Hematopoietic multipotent progenitor cell treated with erythropoietin and hydrocortisone succinate and interleukin-3 and kit ligand, for 17 days (in vitro differentiated cells): ENCODE data around the gene TAS2R41.
"Not testable (repeated sequence)": the region's sequence is repeated elsewhere in the genome, so short reads cannot be mapped to it uniquely, and the experiment has no call there.

Experiments
- DNase-seq: peaks from one replicate; pipeline ENCODE4 v3.0.0-alpha.2; 2015; ENCODE audit warnings: low spot score

TAS2R41 gene

GRCh38 chr7:143456992-143457793 is 20.5 kb upstream of the TAS2R41 start:
- DNase-seq, result no peak

GRCh38 chr7:143458263-143458662 is 19.4 kb upstream of the TAS2R41 start:
- DNase-seq, result no peak

- DNase-seq, result no peak
Observed at GRCh38 chr7:143458681-143459080, 19.0 kb upstream of the TAS2R41 start.

GRCh38 chr7:143459359-143459758 is 18.3 kb upstream of the TAS2R41 start:
- DNase-seq, result no peak

- no peak for DNase-seq
Observed at GRCh38 chr7:143460271-143460979, 17.2 kb upstream of the TAS2R41 start.

GRCh38 chr7:143462045-143462444 is 15.6 kb upstream of the TAS2R41 start:
- DNase-seq, result no peak

- DNase-seq, result no peak
Observed at GRCh38 chr7:143463556-143463955, 14.1 kb upstream of the TAS2R41 start.

GRCh38 chr7:143463957-143464356 is 13.7 kb upstream of the TAS2R41 start:
- no peak for DNase-seq

- no peak for DNase-seq
Observed at GRCh38 chr7:143467724-143468123, 9.9 kb upstream of the TAS2R41 start.

- not testable (repeated sequence) for DNase-seq
Observed at GRCh38 chr7:143472071-143472689, 5.5 kb upstream of the TAS2R41 start.

- no peak for DNase-seq
Observed at GRCh38 chr7:143479055-143479766, 1.5 kb downstream of the TAS2R41 start.

- DNase-seq, result no peak
Observed at GRCh38 chr7:143480501-143480900, 2.8 kb downstream of the TAS2R41 start.

GRCh38 chr7:143484119-143484518 is 6.4 kb downstream of the TAS2R41 start:
- no peak for DNase-seq

GRCh38 chr7:143485094-143485493 is 7.4 kb downstream of the TAS2R41 start:
- DNase-seq, result no peak

GRCh38 chr7:143485500-143485899 is 7.8 kb downstream of the TAS2R41 start:
- no peak for DNase-seq

- not testable (repeated sequence) for DNase-seq
Observed at GRCh38 chr7:143486266-143486665, 8.6 kb downstream of the TAS2R41 start.

- DNase-seq, result no peak
Observed at GRCh38 chr7:143487061-143487460, 9.4 kb downstream of the TAS2R41 start.

- no peak for DNase-seq
Observed at GRCh38 chr7:143487566-143487965, 9.9 kb downstream of the TAS2R41 start.

GRCh38 chr7:143490717-143491306 is 13.1 kb downstream of the TAS2R41 start:
- no peak for DNase-seq

- no peak for DNase-seq
Observed at GRCh38 chr7:143492043-143492471, 14.4 kb downstream of the TAS2R41 start.

- no peak for DNase-seq
Observed at GRCh38 chr7:143492799-143493739, 15.4 kb downstream of the TAS2R41 start.
